ENCODE data around the gene HEY2. TPM values are rescaled to one million over a fixed set of nuclear protein-coding genes. Genes with fewer than 3 reads are reported as not detected.
"Not testable (repeated sequence)": the region's sequence is repeated elsewhere in the genome, so short reads cannot be mapped to it uniquely, and the experiment has no call there.

HEY2 gene
- total RNA-seq, 2 donors from 2014 or later: 9.2 to 11.3 TPM

DNA sequence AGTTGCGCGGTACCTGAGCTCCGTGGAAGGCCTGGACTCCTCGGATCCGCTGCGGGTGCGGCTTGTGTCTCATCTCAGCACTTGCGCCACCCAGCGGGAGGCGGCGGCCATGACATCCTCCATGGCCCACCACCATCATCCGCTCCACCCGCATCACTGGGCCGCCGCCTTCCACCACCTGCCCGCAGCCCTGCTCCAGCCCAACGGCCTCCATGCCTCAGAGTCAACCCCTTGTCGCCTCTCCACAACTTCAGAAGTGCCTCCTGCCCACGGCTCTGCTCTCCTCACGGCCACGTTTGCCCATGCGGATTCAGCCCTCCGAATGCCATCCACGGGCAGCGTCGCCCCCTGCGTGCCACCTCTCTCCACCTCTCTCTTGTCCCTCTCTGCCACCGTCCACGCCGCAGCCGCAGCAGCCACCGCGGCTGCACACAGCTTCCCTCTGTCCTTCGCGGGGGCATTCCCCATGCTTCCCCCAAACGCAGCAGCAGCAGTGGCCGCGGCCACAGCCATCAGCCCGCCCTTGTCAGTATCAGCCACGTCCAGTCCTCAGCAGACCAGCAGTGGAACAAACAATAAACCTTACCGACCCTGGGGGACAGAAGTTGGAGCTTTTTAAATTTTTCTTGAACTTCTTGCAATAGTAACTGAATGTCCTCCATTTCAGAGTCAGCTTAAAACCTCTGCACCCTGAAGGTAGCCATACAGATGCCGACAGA is 9.9 kb downstream of the HEY2 start:
- DNase-seq (ENCODE audit: low spot score): no peak
- intact Hi-C loops (cut with DNase I): loop anchor here in 1 of 2 donors (5.0 kb wide), 1 partner anchor 447 kb away; no protein-coding TSS in a partner anchor

GRCh38 chr6:125759959-125760457 is 10.6 kb downstream of the HEY2 start:
- no peak for DNase-seq (ENCODE audit: low spot score)
- intact Hi-C loops (cut with DNase I): loop anchor here in 1 of 2 donors (5.0 kb wide), 1 partner anchor 448 kb away; no protein-coding TSS in a partner anchor

- intact Hi-C loops (cut with DNase I): no loop called here
- no peak for DNase-seq (ENCODE audit: low spot score)
Measured at GRCh38 chr6:125764121-125764671, 14.8 kb downstream of the HEY2 start.

GRCh38 chr6:125765944-125766343 is 16.5 kb downstream of the HEY2 start:
- intact Hi-C loops (cut with DNase I): loop anchor here in 1 of 2 donors (5.0 kb wide), 1 partner anchor 454 kb away; no protein-coding TSS in a partner anchor
- no peak for DNase-seq (ENCODE audit: low spot score)

DNA sequence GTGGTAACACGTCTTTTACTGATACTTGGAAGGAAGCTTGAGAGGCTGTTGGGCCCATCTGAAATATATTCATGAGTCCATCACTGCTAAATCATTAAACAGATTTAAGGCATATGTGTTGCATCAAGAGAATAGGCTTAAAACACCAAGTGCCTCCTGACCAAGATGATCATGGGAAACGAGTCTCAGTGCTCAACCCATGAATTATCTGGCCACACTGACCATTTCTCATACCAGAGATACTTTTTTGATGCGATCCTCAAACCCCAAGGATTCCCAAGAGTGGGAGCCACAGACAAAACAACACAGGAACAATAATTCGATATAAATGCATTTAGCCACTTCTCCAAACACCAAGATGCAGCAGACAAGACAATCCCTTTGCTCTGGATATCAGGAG is 17.2 kb downstream of the HEY2 start:
- no peak for DNase-seq (ENCODE audit: low spot score)
- intact Hi-C loops (cut with DNase I): loop anchor here in 1 of 2 donors (5.0 kb wide), 1 partner anchor 454 kb away; no protein-coding TSS in a partner anchor

GRCh38 chr6:125769147-125769783 is 19.8 kb downstream of the HEY2 start:
- intact Hi-C loops (cut with DNase I): loop anchor here in 1 of 2 donors (5.0 kb wide), 1 partner anchor 457 kb away; no protein-coding TSS in a partner anchor
- no peak for DNase-seq (ENCODE audit: low spot score)

- no peak for DNase-seq (ENCODE audit: low spot score)
- intact Hi-C loops (cut with DNase I): no loop called here
Measured at GRCh38 chr6:125773387-125774341, 24.2 kb downstream of the HEY2 start.

DNA sequence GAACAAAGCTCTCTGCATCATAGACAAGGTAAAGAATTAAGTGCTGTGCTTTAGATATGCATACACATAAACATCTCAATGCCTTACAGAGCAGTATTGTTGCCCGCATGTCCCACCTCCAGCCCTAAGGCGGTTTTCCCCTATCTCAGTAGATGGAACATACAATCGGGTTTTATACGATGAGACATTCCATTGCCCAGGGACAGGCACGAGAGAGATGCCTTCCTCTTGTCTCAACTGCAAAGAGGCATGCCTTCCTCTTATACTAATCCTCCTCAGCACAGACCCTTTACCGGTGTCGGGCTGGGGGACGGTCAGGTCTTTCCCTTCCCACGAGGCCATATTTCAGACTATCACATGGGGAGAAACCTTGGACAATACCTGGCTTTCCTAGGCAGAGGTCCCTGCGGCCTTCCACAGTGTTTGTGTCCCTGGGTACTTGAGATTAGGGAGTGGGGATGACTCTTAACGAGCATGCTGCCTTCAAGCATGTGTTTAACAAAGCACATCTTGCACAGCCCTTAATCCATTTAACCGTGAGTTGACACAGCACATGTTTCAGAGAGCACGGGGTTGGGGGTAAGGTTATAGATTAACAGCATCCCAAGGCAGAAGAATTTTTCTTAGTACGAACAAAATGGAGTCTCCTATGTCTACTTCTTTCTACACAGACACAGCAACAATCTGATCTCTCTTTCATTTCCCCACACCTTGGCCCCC is 26.8 kb downstream of the HEY2 start:
- intact Hi-C loops (cut with DNase I): loop anchor here in 1 of 2 donors (5.0 kb wide), 1 partner anchor 469 kb away; no protein-coding TSS in a partner anchor
- DNase-seq (ENCODE audit: low spot score): not testable (repeated sequence)

DNA sequence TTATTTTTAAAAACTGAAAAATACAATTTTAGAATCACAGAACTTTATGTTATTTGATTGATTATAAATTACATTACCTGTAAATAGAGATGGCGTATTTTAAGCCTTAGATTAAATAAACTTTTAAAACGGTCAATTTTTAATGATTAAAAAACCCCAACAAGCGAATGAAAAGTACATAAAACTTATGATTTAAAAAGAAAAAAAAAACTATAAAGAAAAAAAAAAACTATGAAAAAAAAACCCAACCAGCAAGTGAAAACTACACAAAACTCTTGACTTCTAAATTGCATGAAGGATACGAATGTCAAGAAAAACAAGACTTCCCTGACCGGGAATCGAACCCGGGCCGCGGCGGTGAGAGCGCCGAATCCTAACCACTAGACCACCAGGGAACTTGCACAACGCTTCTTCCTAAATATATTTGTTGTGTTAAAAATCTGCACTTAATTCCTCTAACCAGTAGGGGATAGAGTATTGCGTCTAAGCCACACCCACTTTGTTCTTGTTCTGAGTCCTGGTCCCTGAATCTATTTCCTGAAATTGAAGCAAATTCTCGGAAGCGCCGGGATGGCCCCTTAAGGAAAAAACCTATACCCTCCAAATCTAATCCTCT is 30.6 kb downstream of the HEY2 start:
- peak; percentile 95 for DNase-seq (ENCODE audit: low spot score)
- intact Hi-C loops (cut with DNase I): loop anchor here (5.0 kb wide), 2 partner anchors 177 to 473 kb away; partner anchors contain the start of gene HINT3 (in 1 of the 2)

DNA sequence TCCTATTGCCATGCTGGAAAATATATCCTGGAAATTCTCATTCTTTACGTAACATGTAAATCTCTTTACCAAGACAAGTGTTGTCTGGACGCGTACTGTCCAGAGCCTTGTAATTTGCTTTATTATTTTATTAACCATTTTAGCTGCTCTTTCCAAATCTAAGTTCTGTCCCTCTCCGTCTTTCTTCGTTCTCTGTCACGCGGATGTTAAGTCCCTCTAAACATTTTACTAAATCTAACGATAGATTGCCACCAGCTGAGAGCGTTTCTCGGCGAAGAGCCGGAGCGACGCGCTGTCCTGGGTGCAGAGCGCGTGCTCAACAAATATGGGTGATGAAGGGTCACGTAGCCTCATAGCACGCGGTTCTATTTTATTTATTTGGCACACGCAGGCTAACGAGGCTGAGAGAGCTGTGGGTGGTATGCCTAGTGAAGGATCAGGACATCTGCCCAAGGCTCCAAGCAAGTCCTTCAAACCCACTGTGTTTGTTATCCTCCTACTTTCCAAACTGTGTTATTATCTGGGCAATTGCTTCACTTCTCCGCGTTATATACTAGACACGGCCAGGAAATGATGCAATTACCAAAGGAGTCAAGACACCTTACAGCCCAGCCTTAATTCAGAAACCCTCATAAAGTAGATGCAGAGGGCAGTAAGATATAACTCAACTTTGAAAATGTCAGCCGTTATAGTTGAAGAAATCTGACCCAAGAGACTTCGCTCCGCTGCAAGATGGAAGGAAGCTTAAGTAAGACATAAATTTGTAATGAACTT is 31.3 kb downstream of the HEY2 start:
- intact Hi-C loops (cut with DNase I): loop anchor here in 1 of 2 donors (5.0 kb wide), 1 partner anchor 177 kb away; the partner anchor contains the start of gene HINT3
- DNase-seq (ENCODE audit: low spot score): peak; percentile 83

DNA sequence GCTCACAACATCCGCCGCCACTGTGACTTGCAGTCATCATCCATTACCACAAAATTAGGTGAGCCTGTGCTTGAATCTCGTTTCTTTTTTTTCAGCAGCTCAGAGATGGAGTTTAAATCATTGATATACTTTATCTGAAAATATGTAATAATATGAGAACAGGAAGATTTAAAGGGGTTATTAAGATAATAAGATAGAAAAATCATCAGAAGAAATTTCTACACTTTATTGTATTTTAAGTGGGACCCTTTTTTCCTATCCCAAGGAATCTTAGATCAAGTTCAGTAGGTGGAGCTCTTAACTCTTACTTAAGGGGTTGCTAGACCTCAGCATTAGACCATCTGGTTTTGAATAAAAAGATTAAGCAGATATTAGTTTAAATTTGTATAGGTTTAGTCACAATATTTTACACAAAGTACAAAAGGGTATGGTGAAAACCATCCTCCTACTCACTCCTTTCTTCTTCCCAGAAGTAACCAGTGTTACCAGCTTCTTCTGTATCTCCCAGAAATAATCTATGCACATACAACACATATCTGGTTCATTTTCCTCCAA is 32.0 kb downstream of the HEY2 start:
- DNase-seq (ENCODE audit: low spot score): no peak
- intact Hi-C loops (cut with DNase I): loop anchor here in 1 of 2 donors (5.0 kb wide), 1 partner anchor 176 kb away; the partner anchor contains the start of gene HINT3

DNA sequence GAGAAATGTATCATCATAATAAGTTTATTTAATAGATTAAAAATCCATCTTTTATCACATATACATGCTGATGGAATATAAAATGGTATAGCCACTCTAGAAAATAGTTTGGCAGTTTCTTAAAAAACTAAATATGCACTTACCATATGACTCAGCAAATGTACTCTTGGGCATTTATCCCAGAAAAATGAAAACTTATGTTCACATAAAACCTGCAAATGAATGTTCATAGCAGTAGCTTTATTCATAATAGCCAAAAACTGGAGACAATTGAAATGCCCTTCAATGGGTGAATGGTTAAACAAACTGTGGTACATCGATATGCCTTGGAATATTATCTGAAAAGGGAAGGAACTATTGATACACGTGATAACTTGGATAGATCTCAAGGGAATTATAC is 34.9 kb downstream of the HEY2 start:
- intact Hi-C loops (cut with DNase I): loop anchor here in 1 of 2 donors (5.0 kb wide), 1 partner anchor 173 kb away; the partner anchor contains the start of gene HINT3
- DNase-seq (ENCODE audit: low spot score): no peak

GRCh38 chr6:125787791-125788190 is 38.4 kb downstream of the HEY2 start:
- no peak for DNase-seq (ENCODE audit: low spot score)
- intact Hi-C loops (cut with DNase I): no loop called here

GRCh38 chr6:125789167-125789566 is 39.7 kb downstream of the HEY2 start:
- intact Hi-C loops (cut with DNase I): no loop called here
- no peak for DNase-seq (ENCODE audit: low spot score)

DNA sequence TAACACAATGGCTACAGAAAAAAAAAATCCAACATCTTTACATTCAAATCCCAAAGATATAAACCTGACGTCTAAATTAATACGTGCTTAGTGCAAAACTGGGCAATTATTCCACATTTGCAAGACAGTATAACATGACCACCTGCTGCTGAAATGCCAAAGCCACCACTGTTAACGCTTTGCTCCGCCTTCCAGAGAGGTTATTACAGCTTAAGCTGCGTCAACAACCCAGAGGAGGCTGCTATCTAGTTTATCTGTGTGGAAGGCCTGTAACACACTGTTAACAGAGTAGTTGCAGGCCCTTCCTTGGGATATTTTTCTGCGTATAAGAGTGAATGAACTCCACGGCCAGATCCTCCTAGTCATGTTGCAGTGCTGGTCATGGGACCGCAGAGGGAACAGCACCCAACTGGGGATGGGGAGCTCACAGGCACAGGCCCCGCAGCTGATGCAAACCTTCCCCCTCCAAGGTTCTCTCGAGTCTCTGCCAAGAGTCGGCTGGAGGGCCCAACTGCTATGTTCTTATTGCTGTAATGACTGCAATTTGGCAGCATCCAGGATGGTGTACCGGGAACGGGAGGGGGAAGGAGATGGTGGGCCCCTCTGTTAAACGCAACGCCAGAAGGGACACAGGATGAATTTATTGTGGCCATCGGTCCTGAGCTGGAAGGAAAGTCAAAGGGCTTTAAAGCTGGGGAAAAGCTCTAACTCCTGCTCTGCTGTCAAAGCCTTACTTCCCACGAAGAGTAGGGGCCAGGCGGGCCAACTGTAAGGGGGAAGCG is 40.3 kb downstream of the HEY2 start:
- intact Hi-C loops (cut with DNase I): no loop called here
- peak; percentile 86 for DNase-seq (ENCODE audit: low spot score)

All from posterior vena cava (tissue), 2 donors.